Endothelial cell (in vitro differentiated cells): ENCODE measurements around the gene ADGRB2. TPM values are rescaled to one million over a fixed set of nuclear protein-coding genes. Genes with fewer than 3 reads are reported as not detected.

Source experiments
- DNase-seq: peaks from one replicate; pipeline ENCODE4 v3.0.0; 2021; ENCODE audit warnings: low spot score
- H3K27ac Mint-ChIP-seq: one replicate; pipeline ENCODE4 v1.8.0; 2021; ENCODE audit warnings: mixed read lengths, inconsistent platforms; ENCODE audit not compliant: unreplicated experiment
- H3K27me3 Mint-ChIP-seq: one replicate; pipeline ENCODE4 v1.8.0; 2021; ENCODE audit warnings: mild to moderate bottlenecking, moderate library complexity, mixed read lengths, inconsistent platforms; ENCODE audit not compliant: unreplicated experiment
- H3K36me3 Mint-ChIP-seq: one replicate; pipeline ENCODE4 v1.8.0; 2021; ENCODE audit warnings: mild to moderate bottlenecking, low read depth, mixed read lengths, inconsistent platforms; ENCODE audit not compliant: unreplicated experiment
- H3K4me1 Mint-ChIP-seq: one replicate; pipeline ENCODE4 v1.8.0; 2021; ENCODE audit warnings: mild to moderate bottlenecking, mixed read lengths, inconsistent platforms; ENCODE audit not compliant: unreplicated experiment
- H3K4me3 Mint-ChIP-seq: one replicate; pipeline ENCODE4 v1.8.0; 2021; ENCODE audit warnings: mild to moderate bottlenecking, mixed read lengths, inconsistent platforms; ENCODE audit not compliant: unreplicated experiment
- H3K9me3 Mint-ChIP-seq: one replicate; pipeline ENCODE4 v1.8.0; 2021; ENCODE audit warnings: mixed read lengths, inconsistent platforms; ENCODE audit not compliant: unreplicated experiment
- CTCF ChIP-seq: fragments of 200-600 bp; sonication (generic); IDR thresholded peaks from one replicate; pipeline ENCODE4 v1.5.0; 2021; ENCODE audit warnings: antibody characterized with exemption; ENCODE audit not compliant: unreplicated experiment
- total RNA-seq: library from RNA; stranded (reverse); fragmentation: NEBNext Ultra II Directional; extraction: Animal tissue kit (Norgen Biotek cat#: 25700); gene quantifications from one replicate; pipeline ENCODE4 v1.2.1, GENCODE V29; 2021; ENCODE audit not compliant: unreplicated experiment

ADGRB2 gene
- total RNA-seq, 1 donor from 2014 or later = 0.44 TPM

DNA sequence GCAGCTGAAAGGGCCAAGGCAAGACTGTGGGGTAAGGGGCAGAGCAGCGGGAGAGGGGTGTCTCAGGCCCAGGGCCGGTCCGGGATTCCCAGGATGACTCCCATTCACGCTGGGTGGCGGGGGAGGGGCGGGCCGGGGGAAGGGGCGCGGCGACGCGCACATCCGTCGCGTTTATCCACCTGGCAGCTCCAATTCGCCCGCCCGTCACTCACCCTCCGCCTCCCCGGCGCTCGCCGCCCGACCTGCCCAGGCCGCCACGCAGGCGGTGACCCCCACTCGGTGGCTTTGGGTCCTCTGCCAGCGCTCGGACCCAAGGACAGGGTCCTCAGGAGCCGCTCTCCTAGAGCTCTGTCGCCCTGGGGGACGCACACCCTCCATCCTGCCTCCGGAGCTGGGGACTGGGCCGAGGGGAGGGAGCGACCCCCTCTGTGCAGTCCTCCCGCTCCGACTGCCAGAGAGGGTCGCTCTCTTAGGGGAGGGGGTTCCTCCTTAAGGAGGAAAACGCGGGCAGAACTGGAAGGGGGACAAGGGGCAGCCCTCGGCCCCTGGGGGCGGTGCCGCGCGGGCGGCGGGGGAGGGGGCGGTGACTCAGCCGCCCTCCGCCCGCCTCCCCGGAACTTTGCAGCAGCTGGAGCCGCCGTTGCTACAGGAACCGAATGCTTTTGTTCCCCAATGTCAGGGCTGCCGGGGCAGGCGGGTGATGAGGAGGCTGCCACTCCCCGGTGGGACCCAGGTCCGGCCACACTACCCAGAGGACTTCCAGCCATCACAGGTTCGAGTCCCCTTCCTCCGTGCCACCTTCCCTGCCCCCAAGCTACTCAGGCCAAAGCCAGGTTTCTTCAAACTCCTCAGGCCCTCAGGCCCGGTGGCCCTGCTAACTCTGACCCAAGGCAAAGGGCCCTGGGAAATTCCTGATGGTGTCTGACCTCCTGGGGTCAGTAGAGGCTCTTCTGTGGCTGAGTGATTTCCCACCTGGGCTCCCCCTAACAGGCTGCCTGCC is 3.4 kb downstream of the ADGRB2 start:
- H3K4me1 Mint-ChIP-seq = peaks cover 8% of the 10 kb centered on the region
- H3K9me3 Mint-ChIP-seq = no peaks in the 10 kb centered on the region
- DNase-seq = peak; percentile 64
- no peak overlapping the region for H3K27ac Mint-ChIP-seq
- peak overlapping the region; percentile 62 for H3K4me3 Mint-ChIP-seq
- TF ChIP-seq CTCF = no peak
- H3K36me3 Mint-ChIP-seq = peaks cover 7% of the 10 kb centered on the region
- H3K27me3 Mint-ChIP-seq = peaks cover 12% of the 10 kb centered on the region

DNA sequence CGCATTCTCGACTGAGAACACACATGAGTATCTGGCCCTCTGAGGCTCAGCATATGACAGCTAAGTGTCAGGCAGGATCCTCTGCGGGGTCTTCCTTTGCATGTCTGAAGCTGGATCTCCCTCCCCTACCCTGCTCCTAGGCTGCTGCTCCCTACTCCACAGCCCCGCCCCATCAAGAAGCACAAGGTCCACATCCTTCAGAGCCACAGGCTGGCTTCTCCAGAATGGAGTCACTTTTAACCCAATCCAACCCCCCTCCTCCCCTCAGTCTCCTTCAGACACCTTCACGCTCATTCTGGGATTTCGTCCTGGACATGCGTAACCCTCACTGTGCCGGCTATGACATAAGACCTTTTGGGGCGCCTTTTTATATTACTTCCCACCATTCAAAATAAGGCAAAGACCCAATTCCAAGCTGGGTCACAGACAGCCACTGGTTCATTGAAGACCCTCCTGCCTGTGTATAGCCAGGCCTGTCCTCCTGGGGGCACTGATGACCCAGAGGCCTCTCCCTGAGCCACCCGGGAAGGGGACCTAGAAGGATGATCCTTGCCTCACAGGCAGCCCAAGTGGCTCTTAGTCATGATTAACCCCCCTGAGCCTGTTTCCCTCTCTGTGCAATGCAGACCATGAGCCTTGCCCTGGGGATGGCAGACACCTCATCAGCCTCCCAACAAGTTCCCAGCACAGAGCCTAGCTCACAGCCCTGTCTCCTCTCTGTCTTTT is 4.7 kb downstream of the ADGRB2 start:
- TF ChIP-seq CTCF = no peak
- DNase-seq = no peak
- Mint-ChIP-seq H3K9me3 (no peaks in the 10 kb centered on the region), H3K36me3 (peaks cover 7% of the 10 kb centered on the region), H3K4me3 (peak overlapping the region; percentile 65), H3K4me1 (peaks cover 8% of the 10 kb centered on the region), H3K27me3 (peaks cover 14% of the 10 kb centered on the region), H3K27ac (no peak overlapping the region)

DNA sequence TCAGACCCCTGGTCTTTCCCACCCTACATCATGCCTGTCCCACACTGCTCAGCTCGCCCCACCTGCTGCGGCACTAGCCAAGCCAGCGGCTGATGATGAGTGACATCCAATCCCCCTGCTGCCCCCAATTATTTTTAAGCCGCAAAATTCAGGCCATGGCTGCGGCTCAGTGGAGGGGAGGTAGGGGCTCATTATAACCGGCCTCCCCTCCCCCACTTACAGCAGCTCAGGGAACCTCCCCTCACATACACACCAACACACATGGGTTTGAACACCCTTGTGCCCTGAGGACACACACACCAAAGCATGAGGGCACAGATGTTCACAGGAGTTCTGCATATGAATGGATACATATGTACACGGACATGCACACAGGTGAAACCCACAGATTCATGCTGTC is 5.3 kb downstream of the ADGRB2 start:
- peaks cover 8% of the 10 kb centered on the region for H3K4me1 Mint-ChIP-seq
- H3K27me3 Mint-ChIP-seq = peaks cover 14% of the 10 kb centered on the region
- DNase-seq = no peak
- H3K27ac Mint-ChIP-seq = no peak overlapping the region
- no peak overlapping the region for H3K4me3 Mint-ChIP-seq
- H3K36me3 Mint-ChIP-seq = peaks cover 7% of the 10 kb centered on the region
- H3K9me3 Mint-ChIP-seq = no peaks in the 10 kb centered on the region
- TF ChIP-seq CTCF = no peak

- no peak overlapping the region for H3K27ac Mint-ChIP-seq
- no peak for TF ChIP-seq CTCF
Measured at GRCh38 chr1:31757989-31758388, 6.2 kb downstream of the ADGRB2 start.

More at GRCh38 chr1:31757989-31758388, 6.2 kb downstream of the ADGRB2 start:
- Mint-ChIP-seq H3K4me3 (no peak overlapping the region), H3K36me3 (peaks cover 7% of the 10 kb centered on the region), H3K27me3 (peaks cover 9% of the 10 kb centered on the region), H3K9me3 (no peaks in the 10 kb centered on the region), H3K4me1 (peaks cover 7% of the 10 kb centered on the region)
- DNase-seq = no peak
